Measurements from ENCODE around the gene KLK11. TPM values are rescaled to one million over a fixed set of nuclear protein-coding genes. Genes with fewer than 3 reads are reported as not detected.

Gene KLK11
- total and polyA plus RNA-seq, 2 donors (not counting 3 experiments of a cell fraction or from before 2014, with no cell fraction given), result not detected

DNA sequence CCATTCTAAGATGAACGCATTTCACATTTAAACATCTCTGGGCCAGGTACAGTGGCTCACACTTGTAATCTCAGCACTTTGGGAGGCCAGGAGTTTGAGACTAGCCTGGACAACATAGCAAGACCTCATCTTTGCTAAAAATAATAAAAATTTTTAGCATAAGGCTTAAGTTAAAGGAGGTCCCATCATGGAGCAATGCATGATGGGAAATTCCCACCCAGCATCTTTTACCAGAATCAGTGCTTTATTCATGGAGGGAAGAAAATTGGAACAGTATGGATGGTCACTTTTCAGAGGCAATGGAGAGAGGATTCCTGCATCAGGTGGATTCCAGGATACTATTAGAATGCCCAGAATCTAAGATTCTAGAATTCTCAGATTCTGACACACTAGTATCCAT lies 21.2 kb downstream of the KLK11 start:
- intact Hi-C loops (cut with micrococcal nuclease) (no loop called here), dilution Hi-C loops (cut with MboI; ENCODE audit: extremely low pct_ligation_motif_present, low sequenced_read_pairs) (no loop called here)
- H3K4me3 ChIP-seq (replicated peaks in 1 of 3; ENCODE audit: insufficient read depth in 1 of 3, low read depth in 1 of 3, low read length in 3 of 3), result no peak overlapping the region
- H3K27ac ChIP-seq (ENCODE audit: insufficient read depth, low read depth, low read length), result no peak overlapping the region
- TF ChIP-seq, protein P1, sequence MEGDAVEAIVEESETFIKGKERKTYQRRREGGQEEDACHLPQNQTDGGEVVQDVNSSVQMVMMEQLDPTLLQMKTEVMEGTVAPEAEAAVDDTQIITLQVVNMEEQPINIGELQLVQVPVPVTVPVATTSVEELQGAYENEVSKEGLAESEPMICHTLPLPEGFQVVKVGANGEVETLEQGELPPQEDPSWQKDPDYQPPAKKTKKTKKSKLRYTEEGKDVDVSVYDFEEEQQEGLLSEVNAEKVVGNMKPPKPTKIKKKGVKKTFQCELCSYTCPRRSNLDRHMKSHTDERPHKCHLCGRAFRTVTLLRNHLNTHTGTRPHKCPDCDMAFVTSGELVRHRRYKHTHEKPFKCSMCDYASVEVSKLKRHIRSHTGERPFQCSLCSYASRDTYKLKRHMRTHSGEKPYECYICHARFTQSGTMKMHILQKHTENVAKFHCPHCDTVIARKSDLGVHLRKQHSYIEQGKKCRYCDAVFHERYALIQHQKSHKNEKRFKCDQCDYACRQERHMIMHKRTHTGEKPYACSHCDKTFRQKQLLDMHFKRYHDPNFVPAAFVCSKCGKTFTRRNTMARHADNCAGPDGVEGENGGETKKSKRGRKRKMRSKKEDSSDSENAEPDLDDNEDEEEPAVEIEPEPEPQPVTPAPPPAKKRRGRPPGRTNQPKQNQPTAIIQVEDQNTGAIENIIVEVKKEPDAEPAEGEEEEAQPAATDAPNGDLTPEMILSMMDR (IDR thresholded peaks at IDR 0.05; ENCODE audit: extremely low read depth in 1 of 2, insufficient read depth in 1 of 2, low read depth in 1 of 2, low read length in 2 of 2), result no peak
- TF ChIP-seq GATA2 (IDR thresholded peaks at IDR 0.05; ENCODE audit: insufficient read depth, insufficient read length, low read depth, low read length) (no peak), MYC (IDR thresholded peaks at IDR 0.05; ENCODE audit: low read depth, low read length) (no peak), POLR2A (IDR thresholded peaks at IDR 0.05; ENCODE audit: low read depth, low read length) (no peak)
- no peaks in the 10 kb centered on the region for H3K36me3 ChIP-seq (ENCODE audit: control insufficient read depth in 2 of 2, extremely low read depth in 1 of 2, insufficient read depth in 2 of 2, low read length in 2 of 2)
- H3K9me3 ChIP-seq (replicated peaks; ENCODE audit: control insufficient read depth, insufficient read depth, low read length), result no peaks in the 10 kb centered on the region
- no peaks in the 10 kb centered on the region for H4K20me1 ChIP-seq (replicated peaks; ENCODE audit: control insufficient read depth, extremely low read depth, insufficient read depth, low read length)
- ChIA-PET POLR2A (no interaction called here), CTCF (no interaction called here)
- BruUV-seq (replicated peaks), result no TSS peak
- no peak overlapping the region for H3K9ac ChIP-seq (replicated peaks; ENCODE audit: extremely low read depth, insufficient read depth, low read length)
- H3K79me2 ChIP-seq (ENCODE audit: control insufficient read depth, insufficient read depth, low read length), result no peaks in the 10 kb centered on the region
- FAIRE-seq (no peak), DNase-seq (ENCODE audit: low read depth, low spot score) (no peak)
- no peaks in the 10 kb centered on the region for H3K9me1 ChIP-seq (replicated peaks; ENCODE audit: control insufficient read depth, extremely low read depth, insufficient read depth, low read length)
- no peak overlapping the region for H2AFZ ChIP-seq (ENCODE audit: low read depth, low read length)
- no peaks in the 10 kb centered on the region for H3K27me3 ChIP-seq (ENCODE audit: control insufficient read depth in 2 of 2, insufficient read depth in 2 of 2, low read length in 2 of 2)
- H3K4me2 ChIP-seq (ENCODE audit: insufficient read depth, low read length), result no peak overlapping the region
- no peaks in the 10 kb centered on the region for H3K4me1 ChIP-seq (ENCODE audit: control insufficient read depth, extremely low read depth, insufficient read depth, low read length)

DNA sequence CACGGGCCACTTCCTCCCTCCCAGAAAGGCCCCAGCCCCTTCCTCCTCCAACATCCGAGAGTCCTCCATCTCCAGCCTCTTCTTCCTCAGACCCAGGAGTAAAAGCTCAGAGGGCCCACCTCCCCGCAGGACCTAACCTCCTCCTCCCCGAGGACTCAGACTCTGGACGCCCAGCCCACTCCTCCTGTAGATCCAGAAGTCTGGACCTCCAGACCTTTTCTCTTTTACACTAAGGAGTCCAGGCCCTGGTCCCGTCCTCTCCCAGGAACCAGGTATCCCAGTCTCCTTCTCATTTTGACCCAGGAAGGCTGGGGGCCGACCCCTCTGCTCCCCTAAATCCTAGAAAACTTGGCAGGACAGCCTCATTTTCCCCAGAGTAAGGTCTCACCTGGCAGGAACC lies 23.1 kb downstream of the KLK11 start:
- Histone ChIP-seq H3K79me2 (ENCODE audit: control insufficient read depth, insufficient read depth, low read length) (no peaks in the 10 kb centered on the region), H4K20me1 (replicated peaks; ENCODE audit: control insufficient read depth, extremely low read depth, insufficient read depth, low read length) (no peaks in the 10 kb centered on the region), H3K4me2 (ENCODE audit: insufficient read depth, low read length) (no peak overlapping the region), H2AFZ (ENCODE audit: low read depth, low read length) (no peak overlapping the region), H3K27ac (ENCODE audit: insufficient read depth, low read depth, low read length) (no peak overlapping the region), H3K9me3 (replicated peaks; ENCODE audit: control insufficient read depth, insufficient read depth, low read length) (no peaks in the 10 kb centered on the region), H3K4me3 (replicated peaks in 1 of 3; ENCODE audit: insufficient read depth in 1 of 3, low read depth in 1 of 3, low read length in 3 of 3) (no peak overlapping the region), H3K27me3 (ENCODE audit: control insufficient read depth in 2 of 2, insufficient read depth in 2 of 2, low read length in 2 of 2) (no peaks in the 10 kb centered on the region), H3K9me1 (replicated peaks; ENCODE audit: control insufficient read depth, extremely low read depth, insufficient read depth, low read length) (no peaks in the 10 kb centered on the region), H3K36me3 (ENCODE audit: control insufficient read depth in 2 of 2, extremely low read depth in 1 of 2, insufficient read depth in 2 of 2, low read length in 2 of 2) (no peaks in the 10 kb centered on the region), H3K4me1 (ENCODE audit: control insufficient read depth, extremely low read depth, insufficient read depth, low read length) (no peaks in the 10 kb centered on the region), H3K9ac (replicated peaks; ENCODE audit: extremely low read depth, insufficient read depth, low read length) (no peak overlapping the region)
- no peak for FAIRE-seq
- dilution Hi-C loops (cut with MboI; ENCODE audit: extremely low pct_ligation_motif_present, low sequenced_read_pairs), result no loop called here
- CTCF ChIA-PET, result no interaction called here
- DNase-seq (ENCODE audit: low read depth, low spot score), result no peak
- intact Hi-C loops (cut with micrococcal nuclease), result no loop called here
- TF ChIP-seq FOS (IDR thresholded peaks at IDR 0.05; ENCODE audit: borderline replicate concordance, insufficient read depth, low read length), result no peak
- TF ChIP-seq JUN (IDR thresholded peaks at IDR 0.05; ENCODE audit: borderline replicate concordance, insufficient read depth, insufficient read length, low read depth), result no peak
- TF ChIP-seq, protein P1 (IDR thresholded peaks at IDR 0.05; ENCODE audit: extremely low read depth in 1 of 2, insufficient read depth in 1 of 2, low read depth in 1 of 2, low read length in 2 of 2), result no peak
- TF ChIP-seq GATA2 (IDR thresholded peaks at IDR 0.05; ENCODE audit: insufficient read depth, insufficient read length, low read depth, low read length), result no peak
- TF ChIP-seq, protein P2, sequence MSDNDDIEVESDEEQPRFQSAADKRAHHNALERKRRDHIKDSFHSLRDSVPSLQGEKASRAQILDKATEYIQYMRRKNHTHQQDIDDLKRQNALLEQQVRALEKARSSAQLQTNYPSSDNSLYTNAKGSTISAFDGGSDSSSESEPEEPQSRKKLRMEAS (IDR thresholded peaks at IDR 0.05; ENCODE audit: insufficient read depth, insufficient read length), result no peak
- POLR2A ChIA-PET, result no interaction called here
- BruUV-seq (replicated peaks), result no TSS peak
